ENCODE data around the gene LITAFD. TPM values are rescaled to one million over a fixed set of nuclear protein-coding genes. Genes with fewer than 3 reads are reported as not detected.

The LITAFD gene
- total RNA-seq, 1 experiment from 2014 or later: not detected

DNA sequence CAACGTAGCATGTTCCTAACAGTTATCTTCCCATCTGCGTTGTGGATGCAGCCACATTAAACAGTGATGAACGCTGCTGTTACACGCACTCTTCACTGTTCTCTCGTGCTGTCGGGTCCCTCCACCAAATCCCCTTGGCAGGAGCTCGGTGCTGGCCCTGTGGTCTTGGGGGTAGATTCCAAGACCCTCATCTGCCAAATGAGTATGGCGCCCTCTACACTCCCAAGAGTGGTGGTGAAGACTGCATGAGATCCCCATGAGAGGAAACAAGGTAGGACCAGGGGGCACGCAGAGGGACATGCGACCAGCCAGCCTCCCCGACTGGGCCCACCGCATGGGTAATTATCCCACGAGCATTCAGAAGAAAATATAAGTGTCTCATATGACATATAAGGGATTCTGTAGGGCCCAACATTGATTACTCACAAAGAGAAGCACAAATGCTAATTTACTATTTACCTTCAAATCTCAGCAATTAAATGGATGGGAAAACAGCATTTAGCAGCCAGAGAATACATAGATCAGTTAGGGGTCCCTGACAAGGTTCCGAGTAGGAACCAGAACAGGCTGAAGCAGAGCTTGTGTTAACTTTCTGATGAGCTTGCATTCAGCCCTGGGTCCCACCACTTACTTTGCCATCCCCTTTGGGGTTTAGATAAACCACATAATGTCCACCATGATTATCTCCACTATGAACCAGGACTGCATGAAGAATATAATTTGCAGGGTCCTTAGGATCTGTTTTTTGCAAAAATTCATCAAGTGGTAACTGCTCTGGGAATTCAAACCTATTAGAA lies 23.8 kb downstream of the LITAFD start:
- DNase-seq: no peak
- no peaks in the 10 kb centered on the region for H3K27me3 ChIP-seq (ENCODE audit: insufficient read depth, low read depth)
- ChIA-PET CTCF (no interaction called here), POLR2A (ENCODE audit: unreplicated experiment) (interaction anchor here (0.5 kb wide), 1 partner anchor 195 kb away, joined by 5 read pairs; no protein-coding TSS in a partner anchor)
- no peak overlapping the region for H3K4me3 ChIP-seq
- H2AFZ ChIP-seq: no peak overlapping the region
- TF ChIP-seq EZH2 (IDR thresholded peaks at IDR 0.05; ENCODE audit: low read depth): no peak
- TF ChIP-seq, protein P1, sequence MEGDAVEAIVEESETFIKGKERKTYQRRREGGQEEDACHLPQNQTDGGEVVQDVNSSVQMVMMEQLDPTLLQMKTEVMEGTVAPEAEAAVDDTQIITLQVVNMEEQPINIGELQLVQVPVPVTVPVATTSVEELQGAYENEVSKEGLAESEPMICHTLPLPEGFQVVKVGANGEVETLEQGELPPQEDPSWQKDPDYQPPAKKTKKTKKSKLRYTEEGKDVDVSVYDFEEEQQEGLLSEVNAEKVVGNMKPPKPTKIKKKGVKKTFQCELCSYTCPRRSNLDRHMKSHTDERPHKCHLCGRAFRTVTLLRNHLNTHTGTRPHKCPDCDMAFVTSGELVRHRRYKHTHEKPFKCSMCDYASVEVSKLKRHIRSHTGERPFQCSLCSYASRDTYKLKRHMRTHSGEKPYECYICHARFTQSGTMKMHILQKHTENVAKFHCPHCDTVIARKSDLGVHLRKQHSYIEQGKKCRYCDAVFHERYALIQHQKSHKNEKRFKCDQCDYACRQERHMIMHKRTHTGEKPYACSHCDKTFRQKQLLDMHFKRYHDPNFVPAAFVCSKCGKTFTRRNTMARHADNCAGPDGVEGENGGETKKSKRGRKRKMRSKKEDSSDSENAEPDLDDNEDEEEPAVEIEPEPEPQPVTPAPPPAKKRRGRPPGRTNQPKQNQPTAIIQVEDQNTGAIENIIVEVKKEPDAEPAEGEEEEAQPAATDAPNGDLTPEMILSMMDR (conservative IDR thresholded peaks at IDR 0.05): no peak
- intact Hi-C loops (cut with micrococcal nuclease; ENCODE audit: unreplicated experiment): loop anchor here (1.0 to 5.0 kb wide), 3 partner anchors 56 to 228 kb away; partner anchors contain the start of gene USP7
- H3K9me3 ChIP-seq (ENCODE audit: insufficient read depth, low read depth): no peaks in the 10 kb centered on the region
- no peak overlapping the region for H3K27ac ChIP-seq
- H3K4me1 ChIP-seq (replicated peaks; ENCODE audit: insufficient read depth): peaks cover 22% of the 10 kb centered on the region
- H3K4me2 ChIP-seq: no peak overlapping the region
- H3F3A ChIP-seq (ENCODE audit: insufficient read depth, low read depth): peaks cover 41% of the 10 kb centered on the region
- H4K20me1 ChIP-seq (ENCODE audit: insufficient read depth): peaks cover 3% of the 10 kb centered on the region; the same call in 1 of the 2 replicates
- H3K36me3 ChIP-seq (ENCODE audit: low read depth): peaks cover 64% of the 10 kb centered on the region
- H3K79me2 ChIP-seq (ENCODE audit: low read depth): peaks cover 40% of the 10 kb centered on the region
- BruUV-seq (replicated peaks): no TSS peak
- H3K9me2 ChIP-seq (ENCODE audit: insufficient read depth): no peaks in the 10 kb centered on the region

DNA sequence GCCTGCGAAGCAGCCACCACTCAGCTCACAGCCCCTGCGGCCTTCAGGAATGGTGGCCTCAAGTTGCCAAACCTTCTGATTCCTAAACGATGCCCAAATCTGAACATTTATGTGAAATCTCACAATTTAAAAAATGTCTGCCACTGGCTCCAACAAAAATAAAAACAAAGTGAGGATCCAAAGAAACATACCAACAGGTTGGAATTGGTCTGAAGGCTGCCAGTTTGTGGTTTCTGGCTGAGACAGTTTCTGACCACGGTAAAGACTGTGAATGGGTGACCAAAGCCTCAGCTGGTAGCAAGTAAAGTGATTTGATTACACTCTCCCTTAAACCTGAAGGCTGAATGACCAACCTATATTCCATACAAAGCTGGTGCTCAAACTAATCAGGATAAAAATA lies 24.9 kb downstream of the LITAFD start:
- H3K4me1 ChIP-seq (replicated peaks; ENCODE audit: insufficient read depth): peaks cover 33% of the 10 kb centered on the region
- H3K27me3 ChIP-seq (ENCODE audit: insufficient read depth, low read depth): no peaks in the 10 kb centered on the region
- H3K9me3 ChIP-seq (ENCODE audit: insufficient read depth, low read depth): no peaks in the 10 kb centered on the region
- peaks cover 46% of the 10 kb centered on the region for H3K79me2 ChIP-seq (ENCODE audit: low read depth)
- ChIA-PET CTCF (interaction anchor here (0.5 kb wide), 2 partner anchors 54 to 256 kb away, joined by 4 to 10 read pairs; no protein-coding TSS in a partner anchor), POLR2A (ENCODE audit: unreplicated experiment) (no interaction called here)
- intact Hi-C loops (cut with micrococcal nuclease; ENCODE audit: unreplicated experiment): loop anchor here (5.0 kb wide), 1 partner anchor 55 kb away; the partner anchor contains the start of gene USP7
- no peak for DNase-seq
- peaks cover 45% of the 10 kb centered on the region for H3F3A ChIP-seq (ENCODE audit: insufficient read depth, low read depth)
- no TSS peak for BruUV-seq (replicated peaks)
- H3K9me2 ChIP-seq (ENCODE audit: insufficient read depth): no peaks in the 10 kb centered on the region
- H3K27ac ChIP-seq: no peak overlapping the region
- TF ChIP-seq, protein P1 (conservative IDR thresholded peaks at IDR 0.05): no peak
- TF ChIP-seq EZH2 (IDR thresholded peaks at IDR 0.05; ENCODE audit: low read depth): no peak
- H2AFZ ChIP-seq: no peak overlapping the region
- H3K36me3 ChIP-seq (ENCODE audit: low read depth): peaks cover 56% of the 10 kb centered on the region
- peaks cover 3% of the 10 kb centered on the region; the same call in 1 of the 2 replicates for H4K20me1 ChIP-seq (ENCODE audit: insufficient read depth)
- H3K4me2 ChIP-seq: no peak overlapping the region
- no peak overlapping the region for H3K4me3 ChIP-seq

DNA sequence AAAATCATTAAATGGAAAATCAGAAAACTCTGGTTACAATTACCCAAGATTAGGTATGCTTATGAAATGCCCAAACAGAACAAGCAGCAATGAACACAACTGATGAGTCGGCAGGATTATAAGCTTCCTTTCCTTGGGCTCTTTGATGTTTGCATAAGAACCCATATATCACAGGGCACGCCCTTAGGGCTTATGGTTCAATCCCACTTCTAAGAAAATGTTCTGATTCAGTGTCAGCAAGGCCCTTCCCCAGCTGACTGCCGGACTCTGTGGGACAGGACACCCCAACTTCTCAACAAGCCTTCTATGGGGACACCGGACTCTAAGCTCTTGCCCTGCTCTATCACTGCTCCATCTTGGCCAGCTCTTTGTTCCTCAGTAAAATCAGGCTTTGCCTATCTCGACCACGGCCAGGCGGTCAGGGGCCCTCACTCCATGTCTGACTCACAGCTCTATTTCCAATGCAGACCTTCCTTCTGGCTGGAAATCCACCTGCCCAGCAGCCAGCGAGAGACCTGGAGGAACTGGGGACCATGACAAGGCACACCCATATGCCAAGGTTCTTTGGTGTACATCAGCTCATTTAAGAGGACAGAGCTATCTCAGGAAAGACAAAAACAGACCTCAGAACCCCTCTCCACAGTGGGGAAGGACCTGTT lies 26.8 kb downstream of the LITAFD start:
- Histone ChIP-seq H3K4me2 (no peak overlapping the region; the same call in 1 of the 2 replicates), H3K27me3 (ENCODE audit: insufficient read depth, low read depth) (no peaks in the 10 kb centered on the region), H3K4me3 (no peak overlapping the region), H3K4me1 (replicated peaks; ENCODE audit: insufficient read depth) (peaks cover 47% of the 10 kb centered on the region), H3K27ac (peak overlapping the region; percentile 32), H3K79me2 (ENCODE audit: low read depth) (peaks cover 59% of the 10 kb centered on the region), H3K9me2 (ENCODE audit: insufficient read depth) (no peaks in the 10 kb centered on the region), H2AFZ (no peak overlapping the region), H3F3A (ENCODE audit: insufficient read depth, low read depth) (peaks cover 59% of the 10 kb centered on the region), H3K9me3 (ENCODE audit: insufficient read depth, low read depth) (no peaks in the 10 kb centered on the region), H3K36me3 (ENCODE audit: low read depth) (peaks cover 45% of the 10 kb centered on the region), H4K20me1 (ENCODE audit: insufficient read depth) (peaks cover 3% of the 10 kb centered on the region; the same call in 1 of the 2 replicates)
- ChIA-PET POLR2A (ENCODE audit: unreplicated experiment) (no interaction called here), CTCF (interaction anchor here (1.0 kb wide), 1 partner anchor 50 kb away, joined by 3 read pairs; no protein-coding TSS in a partner anchor)
- TF ChIP-seq EZH2 (IDR thresholded peaks at IDR 0.05; ENCODE audit: low read depth): no peak
- TF ChIP-seq, protein P1 (conservative IDR thresholded peaks at IDR 0.05): no peak
- intact Hi-C loops (cut with micrococcal nuclease; ENCODE audit: unreplicated experiment): loop anchor here (5.0 kb wide), 1 partner anchor 53 kb away; the partner anchor contains the start of gene USP7
- no TSS peak for BruUV-seq (replicated peaks)
- DNase-seq: peak in 1 of 2 experiments; percentile 52
